ENCODE data around the gene APBA1.

DNA sequence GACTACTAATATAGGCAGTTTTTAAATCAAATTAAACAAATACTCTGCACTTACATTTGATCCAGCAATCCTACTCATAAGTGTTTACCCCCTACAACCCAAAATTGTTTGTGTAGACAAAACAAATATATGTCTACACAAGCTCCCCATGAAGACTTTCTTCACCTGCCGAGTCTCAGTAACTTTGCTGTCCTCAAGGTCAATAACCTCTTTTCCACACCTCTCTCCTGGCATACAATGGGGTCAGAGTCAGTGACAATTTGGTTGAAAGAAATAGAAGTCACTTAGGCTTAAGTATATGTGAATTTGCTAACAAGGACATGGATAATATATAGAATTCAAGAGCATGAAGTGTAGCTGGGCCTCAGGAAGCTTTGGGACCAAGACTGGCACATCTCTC is 29.1 kb downstream of the APBA1 start:
- TF ChIP-seq POLR2A (IDR thresholded peaks at IDR 0.05; ENCODE audit: extremely low read depth, insufficient read length): no peak
- no peak for TF ChIP-seq CTCF (IDR thresholded peaks at IDR 0.05; ENCODE audit: low read depth, low read length)
- TF ChIP-seq MYC (IDR thresholded peaks at IDR 0.05; ENCODE audit: low read depth, low read length): no peak

All from NB4 (cell line).